ENCODE measurements around the gene MRNIP. TPM values are rescaled to one million over a fixed set of nuclear protein-coding genes. Genes with fewer than 3 reads are reported as not detected.

MRNIP gene
- total and polyA plus RNA-seq, 2 of the 8 experiments (the other 6 are each of a cell fraction or from before 2014, with no cell fraction given), result 29.6 TPM

GRCh38 chr5:179890751-179891682 is 32.4 kb upstream of the MRNIP start (continued):
- no peak for TF ChIP-seq CBX8 (IDR thresholded peaks at IDR 0.05; ENCODE audit: borderline replicate concordance, low read depth, low read length)
- no peak for TF ChIP-seq NRF1 (IDR thresholded peaks at IDR 0.05; ENCODE audit: low read depth, low read length)
- no peak for TF ChIP-seq EGR1 (IDR thresholded peaks at IDR 0.05; ENCODE audit: borderline replicate concordance, low read depth, low read length)
- no peak for TF ChIP-seq RFX5 (IDR thresholded peaks at IDR 0.05; ENCODE audit: borderline replicate concordance, low read depth, low read length)
- no peak for TF ChIP-seq SP4 (IDR thresholded peaks at IDR 0.05; ENCODE audit: low read length)
- no peak for TF ChIP-seq SIN3A (conservative IDR thresholded peaks at IDR 0.05 in 1 of 2, IDR thresholded peaks at IDR 0.05 in 1 of 2; ENCODE audit: low read depth in 1 of 2, low read length in 2 of 2)

All from H1 (cell line).